MM.1S (cell line): ENCODE measurements around the gene TMEM62.

Source experiments
- DNase-seq: peaks from one replicate; pipeline ENCODE4 v3.0.0-alpha.2; 2015
- H2AFZ ChIP-seq: fragments of 300-600 bp; sonication (generic); 2 replicates; pipeline ENCODE4 v1.6.0; 2016; ENCODE audit warnings: antibody characterized with exemption, low read length
- H3F3A ChIP-seq: fragments of 300-600 bp; sonication (generic); 2 replicates; pipeline ENCODE4 v1.6.1; 2016; ENCODE audit warnings: mild to moderate bottlenecking, antibody characterized with exemption, low read length, moderate library complexity, mixed read lengths; ENCODE audit not compliant: insufficient read depth
- H3K27ac ChIP-seq: fragments of 300-600 bp; sonication (generic); 2 replicates; pipeline ENCODE4 v1.5.1; 2016; ENCODE audit warnings: mild to moderate bottlenecking, low read length
- H3K27me3 ChIP-seq: fragments of 300-600 bp; sonication (generic); replicated peaks from 2 replicates; pipeline ENCODE4 v1.6.0; 2016; ENCODE audit warnings: low read length; ENCODE audit not compliant: insufficient read depth
- H3K36me3 ChIP-seq: fragments of 300-600 bp; sonication (generic); replicated peaks from 2 replicates; pipeline ENCODE4 v1.6.1; 2016; ENCODE audit warnings: mild to moderate bottlenecking, low read length, mixed read lengths; ENCODE audit not compliant: insufficient read depth
- H3K4me1 ChIP-seq: fragments of 300-600 bp; sonication (generic); 2 replicates; pipeline ENCODE4 v1.6.1; 2016; ENCODE audit warnings: low read length, mixed read lengths
- H3K4me2 ChIP-seq: fragments of 300-600 bp; sonication (generic); 2 replicates; pipeline ENCODE4 v1.6.0; 2016; ENCODE audit warnings: low read depth, low read length
- H3K4me3 ChIP-seq: fragments of 300-600 bp; sonication (generic); 2 replicates; pipeline ENCODE4 v1.5.1; 2016; ENCODE audit warnings: low read length, mixed read lengths
- H3K79me2 ChIP-seq: fragments of 300-600 bp; sonication (generic); 2 replicates; pipeline ENCODE4 v1.6.1; 2016; ENCODE audit warnings: mixed run types, low read length, mixed read lengths
- H3K9ac ChIP-seq: fragments of 300-600 bp; sonication (generic); 2 replicates; pipeline ENCODE4 v1.6.1; 2016; ENCODE audit warnings: low read length, mixed read lengths
- H3K9me2 ChIP-seq: fragments of 300-600 bp; sonication (generic); replicated peaks from 2 replicates; pipeline ENCODE4 v1.6.1; 2016; ENCODE audit warnings: mild to moderate bottlenecking, low read length, mixed read lengths; ENCODE audit not compliant: insufficient read depth
- H3K9me3 ChIP-seq: fragments of 300-600 bp; sonication (generic); replicated peaks from 2 replicates; pipeline ENCODE4 v1.6.1; 2016; ENCODE audit warnings: mild to moderate bottlenecking, low read length, mixed read lengths; ENCODE audit not compliant: insufficient read depth
- H4K20me1 ChIP-seq: fragments of 300-600 bp; sonication (generic); 2 replicates; pipeline ENCODE4 v1.6.1; 2016; ENCODE audit warnings: mild to moderate bottlenecking, low read length, moderate library complexity, mixed read lengths; ENCODE audit not compliant: insufficient read depth
- CTCF ChIP-seq: fragments of 300-600 bp; sonication (generic); IDR thresholded peaks from 2 replicates; pipeline ENCODE4 v1.5.1; 2016; ENCODE audit warnings: antibody characterized with exemption, low read length, mixed read lengths
- EZH2 ChIP-seq: fragments of 300-600 bp; sonication (generic); optimal IDR thresholded peaks from 2 replicates; pipeline ENCODE3; 2017; ENCODE audit warnings: low read depth, mild to moderate bottlenecking, antibody characterized with exemption, low read length, mixed read lengths
- EZH2phosphoT487 ChIP-seq: fragments of 300-600 bp; sonication (generic); IDR thresholded peaks from 2 replicates; pipeline ENCODE4 v1.6.1; 2018; ENCODE audit warnings: antibody characterized with exemption, low read length

TMEM62 gene

DNA sequence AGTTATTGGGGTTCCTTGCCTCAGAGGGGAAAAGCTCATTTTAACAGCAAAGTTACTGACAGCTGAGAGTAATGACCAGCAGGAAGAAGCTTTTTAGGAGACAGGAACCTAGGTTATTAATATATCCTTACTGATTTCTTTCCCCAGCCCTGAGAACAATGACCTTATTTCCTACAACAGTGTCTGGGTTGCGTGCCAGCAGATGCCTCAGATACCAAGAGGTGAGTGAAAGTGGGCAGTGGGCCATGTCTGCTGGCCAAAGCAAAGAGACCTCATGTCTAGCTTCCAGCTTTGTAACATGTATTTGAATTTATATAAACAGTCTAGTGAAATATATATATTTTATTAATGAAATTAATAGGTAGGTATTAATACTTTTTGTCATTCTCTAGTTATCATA is 56.8 kb downstream of the TMEM62 start:
- TF ChIP-seq EZH2phosphoT487, result no peak
- no peak for TF ChIP-seq CTCF
- TF ChIP-seq EZH2, result no peak
- Histone ChIP-seq H3K36me3 (0 out of 2 replicates have a peak, but pooled peaks cover 5% of the 10 kb centered on the region), H3K9me2 (no peaks in the 10 kb centered on the region)

GRCh38 chr15:43193710-43194109 is 60.3 kb downstream of the TMEM62 start:
- Histone ChIP-seq H3K4me3 (no peak overlapping the region), H3K9me2 (no peaks in the 10 kb centered on the region), H3K4me1 (no peaks in the 10 kb centered on the region), H3K9ac (no peak overlapping the region), H3K27ac (no peak overlapping the region), H3K4me2 (no peak overlapping the region), H3K36me3 (0 out of 2 replicates have a peak, but pooled peaks cover 5% of the 10 kb centered on the region), H3F3A (no peaks in the 10 kb centered on the region; the same call in 1 of the 2 replicates), H3K9me3 (no peaks in the 10 kb centered on the region), H3K79me2 (no peaks in the 10 kb centered on the region), H3K27me3 (no peaks in the 10 kb centered on the region), H4K20me1 (no peaks in the 10 kb centered on the region), H2AFZ (no peak overlapping the region)
- no peak for DNase-seq
- TF ChIP-seq CTCF, result no peak
- no peak for TF ChIP-seq EZH2phosphoT487
- TF ChIP-seq EZH2, result no peak

More for the DNA sequence above, 56.8 kb downstream of the TMEM62 start:
- peaks cover 18% of the 10 kb centered on the region for H3K79me2 ChIP-seq
- no peak overlapping the region for H2AFZ ChIP-seq
- DNase-seq, result no peak
- no peaks in the 10 kb centered on the region for H4K20me1 ChIP-seq
- no peaks in the 10 kb centered on the region for H3K27me3 ChIP-seq
- peaks cover 8% of the 10 kb centered on the region for H3F3A ChIP-seq
- no peak overlapping the region for H3K4me3 ChIP-seq
- H3K4me1 ChIP-seq, result no peaks in the 10 kb centered on the region
- H3K4me2 ChIP-seq, result no peak overlapping the region
- H3K9ac ChIP-seq, result no peak overlapping the region
- no peak overlapping the region for H3K27ac ChIP-seq
- no peaks in the 10 kb centered on the region for H3K9me3 ChIP-seq

DNA sequence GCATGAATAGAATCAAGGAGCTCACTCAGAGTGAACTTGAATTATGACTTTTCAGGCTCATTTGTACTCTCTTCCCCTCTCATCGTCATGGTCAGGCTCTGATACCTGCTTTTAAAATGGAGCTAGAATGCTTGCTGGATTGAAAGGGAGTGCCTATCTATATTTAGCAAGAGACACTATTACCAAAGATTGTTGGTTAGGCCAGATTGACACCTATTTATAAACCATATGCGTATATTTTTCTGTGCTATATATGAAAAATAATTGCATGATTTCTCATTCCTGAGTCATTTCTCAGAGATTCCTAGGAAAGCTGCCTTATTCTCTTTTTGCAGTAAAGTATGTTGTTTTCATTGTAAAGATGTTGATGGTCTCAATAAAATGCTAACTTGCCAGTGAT is 61.4 kb downstream of the TMEM62 start:
- Histone ChIP-seq H3K4me3 (no peak overlapping the region), H3K36me3 (0 out of 2 replicates have a peak, but pooled peaks cover 5% of the 10 kb centered on the region), H3K79me2 (no peaks in the 10 kb centered on the region), H3K4me2 (no peak overlapping the region), H4K20me1 (no peaks in the 10 kb centered on the region), H3F3A (no peaks in the 10 kb centered on the region; the same call in 1 of the 2 replicates), H3K4me1 (no peaks in the 10 kb centered on the region), H3K27me3 (no peaks in the 10 kb centered on the region), H3K9me3 (no peaks in the 10 kb centered on the region), H3K9ac (no peak overlapping the region), H3K9me2 (no peaks in the 10 kb centered on the region), H2AFZ (no peak overlapping the region), H3K27ac (no peak overlapping the region)
- TF ChIP-seq CTCF, result no peak
- TF ChIP-seq EZH2, result no peak
- no peak for TF ChIP-seq EZH2phosphoT487
- DNase-seq, result no peak
